ENCODE measurements around the gene FGD5.

The FGD5 gene

DNA sequence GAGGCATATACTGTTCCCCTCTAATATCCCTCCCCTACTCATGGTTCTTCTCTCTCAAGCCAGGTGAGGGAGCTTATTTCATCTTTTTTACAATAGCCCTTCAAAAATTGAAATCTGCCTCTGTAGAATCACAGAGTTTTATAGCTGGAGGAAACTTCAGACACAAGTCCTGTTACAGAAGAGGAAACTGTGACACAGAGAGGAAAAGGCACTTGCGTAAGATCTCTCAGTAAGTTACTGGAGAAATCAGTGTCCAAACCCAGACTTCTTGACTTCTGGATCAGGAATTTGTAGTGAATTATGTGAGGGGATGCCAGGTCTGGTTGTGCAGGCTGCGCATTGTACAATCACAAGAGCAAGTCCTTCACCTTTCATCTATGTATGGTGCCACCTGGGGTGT lies 4.6 kb downstream of the FGD5 start:
- H3K4me1 ChIP-seq (ENCODE audit: insufficient read depth, low read length): no peaks in the 10 kb centered on the region
- H2AFZ ChIP-seq (ENCODE audit: low read depth, low read length): no peak overlapping the region
- TF ChIP-seq, protein P1, sequence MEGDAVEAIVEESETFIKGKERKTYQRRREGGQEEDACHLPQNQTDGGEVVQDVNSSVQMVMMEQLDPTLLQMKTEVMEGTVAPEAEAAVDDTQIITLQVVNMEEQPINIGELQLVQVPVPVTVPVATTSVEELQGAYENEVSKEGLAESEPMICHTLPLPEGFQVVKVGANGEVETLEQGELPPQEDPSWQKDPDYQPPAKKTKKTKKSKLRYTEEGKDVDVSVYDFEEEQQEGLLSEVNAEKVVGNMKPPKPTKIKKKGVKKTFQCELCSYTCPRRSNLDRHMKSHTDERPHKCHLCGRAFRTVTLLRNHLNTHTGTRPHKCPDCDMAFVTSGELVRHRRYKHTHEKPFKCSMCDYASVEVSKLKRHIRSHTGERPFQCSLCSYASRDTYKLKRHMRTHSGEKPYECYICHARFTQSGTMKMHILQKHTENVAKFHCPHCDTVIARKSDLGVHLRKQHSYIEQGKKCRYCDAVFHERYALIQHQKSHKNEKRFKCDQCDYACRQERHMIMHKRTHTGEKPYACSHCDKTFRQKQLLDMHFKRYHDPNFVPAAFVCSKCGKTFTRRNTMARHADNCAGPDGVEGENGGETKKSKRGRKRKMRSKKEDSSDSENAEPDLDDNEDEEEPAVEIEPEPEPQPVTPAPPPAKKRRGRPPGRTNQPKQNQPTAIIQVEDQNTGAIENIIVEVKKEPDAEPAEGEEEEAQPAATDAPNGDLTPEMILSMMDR (IDR thresholded peaks at IDR 0.05; ENCODE audit: borderline replicate concordance, extremely low read depth, low read length, poor library complexity, severe bottlenecking): no peak
- no peak overlapping the region for H3K4me2 ChIP-seq (ENCODE audit: insufficient read depth, low read length)
- no peaks in the 10 kb centered on the region for H3K36me3 ChIP-seq (ENCODE audit: insufficient read depth, low read length)
- H3K27me3 ChIP-seq (ENCODE audit: insufficient read depth, low read length, poor library complexity): no peaks in the 10 kb centered on the region
- DNase-seq: no peak
- no peak for ATAC-seq (ENCODE audit: insufficient read depth, low read depth)
- H3K9ac ChIP-seq (ENCODE audit: low read depth, low read length): no peak overlapping the region
- no peaks in the 10 kb centered on the region for H4K20me1 ChIP-seq (ENCODE audit: insufficient read depth, low read length)
- H3K4me3 ChIP-seq (ENCODE audit: low read depth in 1 of 2, low read length in 2 of 2): no peak overlapping the region
- no peaks in the 10 kb centered on the region for H3K79me2 ChIP-seq (ENCODE audit: insufficient read depth, low read length)
- no peak overlapping the region for H3K27ac ChIP-seq (ENCODE audit: low read length)
- H3K9me3 ChIP-seq (ENCODE audit: insufficient read depth, low read length, severe bottlenecking): no peaks in the 10 kb centered on the region

DNA sequence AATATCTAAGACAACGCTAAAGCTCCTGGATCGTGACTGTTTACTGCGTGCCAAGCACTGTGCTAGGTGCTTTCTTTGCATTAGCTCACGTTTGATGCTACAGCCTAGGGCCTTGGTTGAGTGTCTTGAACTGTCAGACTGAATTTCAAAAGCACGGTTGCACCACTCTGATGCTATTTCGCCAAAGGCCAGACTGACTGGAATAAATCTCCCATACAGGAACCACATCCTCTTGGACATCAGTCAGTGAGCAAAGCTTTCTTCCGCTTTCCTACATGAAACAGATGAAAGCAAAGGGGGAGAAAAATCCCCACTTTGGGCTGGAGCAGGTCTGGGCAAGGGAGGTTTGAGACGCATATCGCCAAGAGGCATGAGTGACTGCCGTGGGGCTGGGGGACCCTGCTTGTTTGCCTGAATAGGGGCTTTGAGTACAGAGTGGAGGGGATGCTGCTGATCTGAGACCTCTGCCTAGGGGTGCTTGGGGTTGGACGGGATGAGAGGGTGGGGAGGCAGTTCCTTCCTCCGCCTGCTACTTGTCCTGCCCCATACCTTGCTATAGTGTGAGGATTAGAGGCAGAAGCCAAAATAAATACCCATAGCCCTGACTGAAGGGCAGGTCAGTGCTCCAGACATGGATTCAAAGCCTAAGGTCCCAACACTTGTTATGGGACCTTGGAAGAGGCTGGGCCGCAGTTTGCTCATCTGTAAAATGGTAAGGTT lies 5.3 kb downstream of the FGD5 start:
- Histone ChIP-seq H3K9ac (ENCODE audit: low read depth, low read length) (no peak overlapping the region), H2AFZ (ENCODE audit: low read depth, low read length) (no peak overlapping the region), H3K27ac (ENCODE audit: low read length) (no peak overlapping the region), H3K4me3 (ENCODE audit: low read depth in 1 of 2, low read length in 2 of 2) (no peak overlapping the region), H3K4me2 (ENCODE audit: insufficient read depth, low read length) (no peak overlapping the region), H3K36me3 (ENCODE audit: insufficient read depth, low read length) (no peaks in the 10 kb centered on the region), H3K9me3 (ENCODE audit: insufficient read depth, low read length, severe bottlenecking) (no peaks in the 10 kb centered on the region), H3K4me1 (ENCODE audit: insufficient read depth, low read length) (no peaks in the 10 kb centered on the region), H4K20me1 (ENCODE audit: insufficient read depth, low read length) (no peaks in the 10 kb centered on the region), H3K27me3 (ENCODE audit: insufficient read depth, low read length, poor library complexity) (no peaks in the 10 kb centered on the region), H3K79me2 (ENCODE audit: insufficient read depth, low read length) (no peaks in the 10 kb centered on the region)
- DNase-seq (no peak), ATAC-seq (ENCODE audit: insufficient read depth, low read depth) (no peak)
- TF ChIP-seq, protein P1 (IDR thresholded peaks at IDR 0.05; ENCODE audit: borderline replicate concordance, extremely low read depth, low read length, poor library complexity, severe bottlenecking): no peak
- TF ChIP-seq EZH2 (IDR thresholded peaks at IDR 0.05; ENCODE audit: borderline replicate concordance, low read depth, low read length, severe bottlenecking): no peak

DNA sequence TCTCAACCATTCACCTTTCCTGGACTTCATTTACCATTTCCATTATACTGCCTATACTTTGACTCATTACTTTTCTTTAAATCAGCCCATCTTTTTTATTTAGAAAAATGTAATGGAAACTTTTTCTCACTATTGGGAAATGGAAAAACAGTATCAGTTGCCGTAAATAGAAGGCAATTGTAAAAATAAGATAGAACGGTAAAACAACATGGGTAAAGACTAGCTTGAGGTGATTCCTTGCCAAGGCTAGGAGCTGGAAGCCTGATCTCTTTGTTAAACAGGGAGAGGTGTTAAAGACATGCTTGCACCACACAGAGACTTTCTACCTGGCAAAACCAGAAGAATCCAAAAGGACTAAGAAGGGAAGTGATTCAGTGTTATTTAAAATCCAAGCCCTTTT lies 5.9 kb downstream of the FGD5 start:
- H2AFZ ChIP-seq (ENCODE audit: low read depth, low read length): no peak overlapping the region
- H3K9me3 ChIP-seq (ENCODE audit: insufficient read depth, low read length, severe bottlenecking): no peaks in the 10 kb centered on the region
- H3K4me2 ChIP-seq (ENCODE audit: insufficient read depth, low read length): no peak overlapping the region
- H3K9ac ChIP-seq (ENCODE audit: low read depth, low read length): no peak overlapping the region
- no peak overlapping the region for H3K27ac ChIP-seq (ENCODE audit: low read length)
- H3K79me2 ChIP-seq (ENCODE audit: insufficient read depth, low read length): no peaks in the 10 kb centered on the region
- H3K4me3 ChIP-seq (ENCODE audit: low read depth in 1 of 2, low read length in 2 of 2): no peak overlapping the region
- no peaks in the 10 kb centered on the region for H3K27me3 ChIP-seq (ENCODE audit: insufficient read depth, low read length, poor library complexity)
- TF ChIP-seq EZH2 (IDR thresholded peaks at IDR 0.05; ENCODE audit: borderline replicate concordance, low read depth, low read length, severe bottlenecking): no peak
- TF ChIP-seq, protein P1 (IDR thresholded peaks at IDR 0.05; ENCODE audit: borderline replicate concordance, extremely low read depth, low read length, poor library complexity, severe bottlenecking): no peak
- H4K20me1 ChIP-seq (ENCODE audit: insufficient read depth, low read length): no peaks in the 10 kb centered on the region
- DNase-seq (no peak), ATAC-seq (ENCODE audit: insufficient read depth, low read depth) (no peak)
- no peaks in the 10 kb centered on the region for H3K36me3 ChIP-seq (ENCODE audit: insufficient read depth, low read length)
- H3K4me1 ChIP-seq (ENCODE audit: insufficient read depth, low read length): no peaks in the 10 kb centered on the region

All from DND-41 (cell line).